Gastroesophageal sphincter (tissue), 4 donors: Measurements from ENCODE around the gene ZNF429. TPM values are rescaled to one million over a fixed set of nuclear protein-coding genes. Genes with fewer than 3 reads are reported as not detected.
"Not testable (repeated sequence)": the region's sequence is repeated elsewhere in the genome, so short reads cannot be mapped to it uniquely, and the experiment has no call there.

ENCODE experiments used
- ATAC-seq: fragments of 150-250 bp; one replicate; pipeline ENCODE4 v1.9.1; 2016; ENCODE audit warnings: mild to moderate bottlenecking, moderate library complexity
- H3K27ac ChIP-seq, 4 donors: fragments of 200-600 bp; sonication (generic) in 3 of 4; 1 replicate in 3 of 4; 2 replicates in 1 of 4; pipeline ENCODE4 v1.5.1; 2016 to 2019
- H3K27me3 ChIP-seq: fragments of 200-600 bp; sonication (generic); one replicate; pipeline ENCODE4 v1.5.1; 2019
- H3K36me3 ChIP-seq, 2 donors: fragments of 200-600 bp; sonication (generic); one replicate each; pipeline ENCODE4 v1.5.1; 2019; ENCODE audit warnings: control low read depth in 1 of 2
- H3K4me1 ChIP-seq, 3 donors: fragments of 200-600 bp; sonication (generic); 1 replicate in 2 of 3; 2 replicates in 1 of 3; pipeline ENCODE4 v1.5.1; 2016 to 2019; ENCODE audit warnings: control low read depth in 2 of 3
- H3K4me3 ChIP-seq, 2 donors: fragments of 200-600 bp; sonication (generic); one replicate each; pipeline ENCODE4 v1.5.1; 2019; ENCODE audit warnings: mild to moderate bottlenecking in 1 of 2, moderate library complexity in 1 of 2
- H3K9me3 ChIP-seq, 3 donors: fragments of 200-600 bp; sonication (generic); one replicate each; pipeline ENCODE4 v1.5.1; 2017 to 2019; ENCODE audit warnings: control low read depth in 2 of 3
- CTCF ChIP-seq, 4 experiments: fragments of 200-600 bp in 2 of 4; fragments of 450-650 bp in 2 of 4; sonication (generic) in 1 of 4; IDR thresholded peaks; one replicate each; pipeline ENCODE4 v1.5.1; 2017 to 2019; ENCODE audit warnings: antibody characterized with exemption in 4 of 4, mild to moderate bottlenecking in 2 of 4, moderate library complexity in 2 of 4
- EP300 ChIP-seq: sonication (generic); formaldehyde crosslinking; IDR thresholded peaks from one replicate; pipeline ENCODE4 v1.6.1; 2017; ENCODE audit warnings: antibody characterized with exemption, mild to moderate bottlenecking
- POLR2A ChIP-seq, 2 donors: fragments of 450-650 bp; IDR thresholded peaks; one replicate each; pipeline ENCODE4 v1.6.1; 2017; ENCODE audit warnings: antibody characterized with exemption in 2 of 2, mild to moderate bottlenecking in 2 of 2, moderate library complexity in 1 of 2
- POLR2AphosphoS5 ChIP-seq: sonication (generic); formaldehyde crosslinking; IDR thresholded peaks from one replicate; pipeline ENCODE4 v1.6.1; 2017; ENCODE audit warnings: antibody characterized with exemption
- WGBS, 2 donors: methylation state at CpG; one replicate each; pipeline ENCODE4 v1.1.5; 2018; ENCODE audit warnings: low coverage in 1 of 2; 5-methylcytosine and 5-hydroxymethylcytosine counted together
- total RNA-seq, 4 donors: library from RNA; depleted of rRNA; stranded (reverse); fragments of >200 nt; gene quantifications; one replicate each; pipeline ENCODE4 v1.1.0, GENCODE V29; 2016

ZNF429 gene
- total RNA-seq, 4 donors from 2014 or later = 6.4 to 20.2 (median 10.0) TPM

- Histone ChIP-seq H3K4me3 (no peak overlapping the region), H3K36me3 (peaks cover 0 to 9% of the 10 kb centered on the region in 2 donors), H3K9me3 (peaks cover 0 to 24% (median 0%) of the 10 kb centered on the region in 3 donors), H3K27ac (no peak overlapping the region), H3K27me3 (no peaks in the 10 kb centered on the region), H3K4me1 (peaks cover 0 to 3% (median 0%) of the 10 kb centered on the region in 3 donors)
- WGBS, 2 donors = 60 to 77% methylated on average over 2 of the region's 2 CpGs
- TF ChIP-seq CTCF (IDR thresholded peaks at IDR 0.05) (no peak), POLR2AphosphoS5 (no peak), EP300 (no peak), POLR2A (IDR thresholded peaks at IDR 0.05) (no peak)
- ATAC-seq = no peak
These were observed 8.2 kb downstream of the ZNF429 start for GRCh38 chr19:21513651-21514050.

DNA sequence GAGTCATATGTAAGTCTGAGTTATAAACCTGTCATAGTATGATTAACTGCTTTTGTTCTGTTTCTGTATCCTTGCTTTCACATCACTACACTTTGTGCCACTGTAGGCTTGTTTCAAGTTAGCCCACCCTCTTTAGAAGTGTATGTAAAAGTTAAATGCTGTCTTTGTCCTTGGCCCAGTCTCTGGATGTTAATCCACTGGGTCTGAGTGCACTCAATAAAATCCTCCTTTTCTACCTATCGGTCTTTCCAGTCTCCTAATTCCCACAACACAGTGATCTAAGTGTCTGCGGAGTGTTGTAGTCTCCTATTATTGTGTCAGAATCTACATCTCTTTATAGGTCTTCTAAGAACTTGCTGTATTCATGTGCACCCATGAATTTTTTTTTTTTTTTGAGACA is 14.1 kb downstream of the ZNF429 start:
- 100% methylated on average over 2 of the region's 2 CpGs for WGBS, 2 donors
- Histone ChIP-seq H3K27ac (no peak overlapping the region), H3K4me1 (no peaks in the 10 kb centered on the region), H3K27me3 (no peaks in the 10 kb centered on the region), H3K9me3 (peaks cover 0 to 43% (median 0%) of the 10 kb centered on the region in 3 donors), H3K4me3 (no peak overlapping the region), H3K36me3 (peaks cover 0 to 58% of the 10 kb centered on the region in 2 donors)
- TF ChIP-seq EP300 = no peak
- TF ChIP-seq POLR2A (IDR thresholded peaks at IDR 0.05) = no peak
- no peak for TF ChIP-seq POLR2AphosphoS5
- TF ChIP-seq CTCF (IDR thresholded peaks at IDR 0.05) = no peak
- no peak for ATAC-seq

- Histone ChIP-seq H3K4me1 (no peaks in the 10 kb centered on the region), H3K9me3 (peaks cover 0 to 47% (median 0%) of the 10 kb centered on the region in 3 donors), H3K27me3 (no peaks in the 10 kb centered on the region), H3K4me3 (no peak overlapping the region), H3K36me3 (peaks cover 12 to 82% of the 10 kb centered on the region in 2 donors), H3K27ac (no peak overlapping the region)
- 100% methylated on average over 2 to 3 of the region's 3 CpGs for WGBS, 2 donors
- no peak for ATAC-seq
- no peak for TF ChIP-seq POLR2AphosphoS5
- TF ChIP-seq POLR2A (IDR thresholded peaks at IDR 0.05) = no peak
- no peak for TF ChIP-seq CTCF (IDR thresholded peaks at IDR 0.05)
- TF ChIP-seq EP300 = no peak
These were observed 27.5 kb downstream of the ZNF429 start for GRCh38 chr19:21532904-21533303.

DNA sequence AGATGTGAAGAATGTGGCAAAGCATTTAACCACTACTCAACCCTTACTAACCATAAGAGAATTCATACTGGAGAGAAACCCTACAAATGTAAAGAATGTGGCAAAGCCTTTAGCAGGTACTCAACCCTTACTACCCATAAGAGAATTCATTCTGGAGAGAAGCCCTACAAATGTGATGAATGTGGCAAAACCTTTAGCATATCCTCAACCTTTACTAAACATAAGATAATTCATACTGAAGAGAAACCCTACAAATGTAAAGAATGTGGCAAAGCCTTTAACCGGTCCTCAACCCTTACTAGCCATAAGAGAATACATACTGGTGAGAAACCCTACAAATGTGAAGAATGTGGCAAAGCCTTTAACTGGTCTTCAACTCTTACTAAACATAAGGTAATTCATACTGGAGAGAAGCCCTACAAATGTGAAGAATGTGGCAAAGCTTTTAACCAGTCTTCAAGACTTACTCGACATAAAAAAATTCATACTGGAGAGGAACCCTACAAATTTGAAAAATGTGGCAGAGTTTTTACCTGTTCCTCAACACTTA is 31.4 kb downstream of the ZNF429 start:
- ATAC-seq = not testable (repeated sequence)
- H3K36me3 ChIP-seq = peaks cover 8 to 60% of the 10 kb centered on the region in 2 donors
- 93 to 100% methylated on average over 2 of the region's 2 CpGs for WGBS, 2 donors

DNA sequence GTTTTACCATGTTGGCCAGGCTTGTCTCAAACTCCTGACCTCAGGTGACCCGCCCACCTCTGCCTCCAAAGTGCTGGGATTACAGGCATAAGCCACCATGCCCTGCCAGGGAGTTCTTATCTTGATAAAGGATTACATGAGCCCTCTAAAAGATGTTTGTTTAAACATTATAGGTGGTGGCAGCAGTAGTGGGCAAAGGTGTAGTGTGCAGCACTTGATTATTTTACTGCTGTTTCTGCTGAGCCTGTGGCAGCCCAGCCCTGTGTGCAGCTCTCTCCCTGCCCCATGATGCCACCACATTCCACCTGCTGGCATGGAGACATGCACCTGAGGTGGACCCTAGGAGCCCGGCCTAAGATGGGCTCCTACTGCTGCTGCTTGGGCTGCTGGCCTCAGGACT is 54.0 kb downstream of the ZNF429 start:
- no peak for TF ChIP-seq POLR2AphosphoS5
- no peak for TF ChIP-seq EP300
- no peak for TF ChIP-seq CTCF (IDR thresholded peaks at IDR 0.05)
- TF ChIP-seq POLR2A (IDR thresholded peaks at IDR 0.05) = no peak
- H3K27ac ChIP-seq = no peak overlapping the region
- H3K36me3 ChIP-seq = no peaks in the 10 kb centered on the region
- no peaks in the 10 kb centered on the region for H3K9me3 ChIP-seq
- WGBS, 2 donors = no CpG with 5 or more reads among the region's 2 CpGs
- H3K4me3 ChIP-seq = no peak overlapping the region
- no peaks in the 10 kb centered on the region for H3K27me3 ChIP-seq
- no peaks in the 10 kb centered on the region for H3K4me1 ChIP-seq
- ATAC-seq = no peak

More for the DNA sequence above, 31.4 kb downstream of the ZNF429 start:
- not testable (repeated sequence) for H3K27me3 ChIP-seq, H3K4me1 ChIP-seq, H3K4me3 ChIP-seq, H3K27ac ChIP-seq
- H3K9me3 ChIP-seq = peaks cover 0 to 57% (median 0%) of the 10 kb centered on the region in 3 donors
